ENCODE results near the gene MOB1A. TPM values are rescaled to one million over a fixed set of nuclear protein-coding genes. Genes with fewer than 3 reads are reported as not detected.

MOB1A gene
- total RNA-seq, 1 donor from 2014 or later = 215 TPM

DNA sequence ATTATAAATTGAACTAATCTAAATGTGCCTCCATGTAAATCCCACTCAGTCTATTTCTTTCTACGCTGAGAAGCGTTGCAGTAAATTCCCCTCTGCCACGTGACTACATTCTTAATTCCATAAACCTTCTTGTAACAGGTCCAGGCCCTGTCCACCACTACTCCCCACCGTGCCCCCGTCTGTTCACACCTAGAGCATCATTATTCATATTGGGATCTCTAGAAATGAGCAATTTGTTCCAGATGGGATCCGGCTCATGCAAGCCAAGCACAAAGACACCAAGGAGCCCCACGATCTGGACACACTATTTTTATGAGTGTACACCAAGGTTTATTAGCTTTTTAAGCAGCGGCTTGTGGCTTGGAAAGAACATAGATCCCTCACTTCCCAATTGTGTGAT lies 69.1 kb downstream of the MOB1A start:
- intact Hi-C loops (cut with micrococcal nuclease) = no loop called here

DNA sequence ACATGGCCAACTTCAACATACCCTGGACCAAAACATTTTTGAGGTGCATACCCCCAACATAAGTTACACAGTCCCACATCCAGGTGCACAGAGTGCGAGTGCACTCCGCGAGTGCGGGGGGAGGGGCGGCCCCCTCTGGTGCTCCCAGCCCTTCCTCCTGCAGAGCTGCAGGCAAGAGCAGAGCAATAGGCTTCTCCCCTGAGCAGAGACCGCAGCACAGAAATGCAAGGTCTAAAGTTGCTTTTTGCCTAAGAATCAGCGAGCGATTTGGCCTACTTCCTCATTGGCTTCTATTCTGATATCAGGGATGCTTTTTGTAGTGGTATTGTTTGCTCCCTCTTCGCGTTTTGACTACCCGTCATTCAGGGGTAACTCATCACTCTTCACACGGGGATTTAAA lies 71.6 kb downstream of the MOB1A start:
- intact Hi-C loops (cut with micrococcal nuclease) = no loop called here

DNA sequence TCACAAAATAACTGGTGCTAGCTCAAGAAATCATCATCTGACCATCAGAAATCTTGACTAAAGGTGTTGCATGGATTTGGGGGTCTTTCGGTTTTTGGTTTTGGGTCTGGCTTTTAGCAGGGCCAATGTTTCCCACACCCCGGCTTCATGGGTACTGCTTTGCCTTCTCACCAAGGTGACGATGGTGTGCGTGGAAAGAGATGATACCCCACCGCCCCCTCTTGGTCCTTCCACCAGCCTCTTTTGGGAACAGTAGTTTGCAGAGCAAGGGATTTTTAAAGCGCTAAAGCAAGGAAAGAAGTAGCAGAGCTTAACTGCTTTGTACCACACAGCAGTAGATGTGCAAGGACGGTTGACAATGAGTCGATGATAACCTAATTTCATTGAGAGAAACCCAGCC lies 73.3 kb downstream of the MOB1A start:
- intact Hi-C loops (cut with micrococcal nuclease) = loop anchor here (1.0 kb wide), 2 partner anchors 197 to 281 kb away; no protein-coding TSS in a partner anchor

DNA sequence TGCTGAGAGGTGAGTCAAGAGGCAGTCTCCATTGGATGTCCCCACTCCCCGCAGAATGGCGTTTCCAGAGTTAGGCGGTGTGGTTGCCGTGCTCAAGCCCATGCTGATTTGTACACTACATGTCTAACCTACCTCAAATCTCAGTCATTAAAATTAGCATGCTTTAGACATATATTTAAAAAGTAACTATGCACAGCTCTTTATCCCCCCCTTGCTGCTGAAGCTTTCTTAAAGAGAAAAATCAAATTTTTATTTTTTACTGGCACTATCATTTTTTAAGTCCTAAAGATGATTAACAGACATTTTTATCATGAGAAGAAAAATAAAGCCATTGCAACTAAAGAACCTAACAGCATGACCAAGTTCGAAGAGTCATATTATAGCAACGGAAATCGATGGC lies 73.8 kb downstream of the MOB1A start:
- intact Hi-C loops (cut with micrococcal nuclease) = loop anchor here (1.0 kb wide), 2 partner anchors 197 to 281 kb away; no protein-coding TSS in a partner anchor

DNA sequence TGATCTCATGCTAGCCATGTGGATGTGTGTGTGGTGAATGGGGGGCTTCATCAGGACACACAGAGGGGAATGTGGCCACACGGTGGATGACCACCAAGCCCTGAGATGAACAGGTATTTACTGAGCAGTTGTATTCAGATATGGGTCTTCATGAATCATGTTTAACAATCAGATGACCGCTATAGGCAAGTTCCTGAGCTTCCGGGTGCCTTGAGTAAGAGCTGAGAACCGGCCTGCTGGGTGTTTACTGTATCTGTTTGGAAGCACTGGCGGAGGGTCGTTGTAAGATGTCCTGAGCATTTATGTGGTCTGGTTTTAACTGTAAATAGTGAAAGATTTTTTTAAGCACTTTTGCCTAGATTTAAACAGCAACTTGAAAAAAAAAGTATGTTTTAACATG lies 74.9 kb downstream of the MOB1A start:
- intact Hi-C loops (cut with micrococcal nuclease) = no loop called here

Other genes starting within 250 kb of the MOB1A start
- 16.8 and 18.3 TPM in 2 replicates for gene TET3, start 194.0 kb downstream of the MOB1A start, total RNA-seq
- gene BOLA3, start 31.0 kb downstream of the MOB1A start, total RNA-seq = 61.3 and 70.2 TPM in 2 replicates
- 248 and 257 TPM in 2 replicates for gene MTHFD2, start 19.7 kb upstream of the MOB1A start, total RNA-seq
- 2.6 and 3.7 TPM in 2 replicates for gene SLC4A5, start 164.5 kb upstream of the MOB1A start, total RNA-seq
- gene DCTN1, start 201.4 kb upstream of the MOB1A start, total RNA-seq = 110 and 111 TPM in 2 replicates
- 3.5 and 3.9 TPM in 2 replicates for gene C2orf81, start 242.7 kb upstream of the MOB1A start, total RNA-seq
- 57.2 and 60.2 TPM in 2 replicates for gene WDR54, start 242.9 kb upstream of the MOB1A start, total RNA-seq